ENCODE measurements around the gene MCEMP1. TPM values are rescaled to one million over a fixed set of nuclear protein-coding genes. Genes with fewer than 3 reads are reported as not detected.

Gene MCEMP1
- total RNA-seq, 2 experiments from 2014 or later = 0.22 TPM; not detected in 1

DNA sequence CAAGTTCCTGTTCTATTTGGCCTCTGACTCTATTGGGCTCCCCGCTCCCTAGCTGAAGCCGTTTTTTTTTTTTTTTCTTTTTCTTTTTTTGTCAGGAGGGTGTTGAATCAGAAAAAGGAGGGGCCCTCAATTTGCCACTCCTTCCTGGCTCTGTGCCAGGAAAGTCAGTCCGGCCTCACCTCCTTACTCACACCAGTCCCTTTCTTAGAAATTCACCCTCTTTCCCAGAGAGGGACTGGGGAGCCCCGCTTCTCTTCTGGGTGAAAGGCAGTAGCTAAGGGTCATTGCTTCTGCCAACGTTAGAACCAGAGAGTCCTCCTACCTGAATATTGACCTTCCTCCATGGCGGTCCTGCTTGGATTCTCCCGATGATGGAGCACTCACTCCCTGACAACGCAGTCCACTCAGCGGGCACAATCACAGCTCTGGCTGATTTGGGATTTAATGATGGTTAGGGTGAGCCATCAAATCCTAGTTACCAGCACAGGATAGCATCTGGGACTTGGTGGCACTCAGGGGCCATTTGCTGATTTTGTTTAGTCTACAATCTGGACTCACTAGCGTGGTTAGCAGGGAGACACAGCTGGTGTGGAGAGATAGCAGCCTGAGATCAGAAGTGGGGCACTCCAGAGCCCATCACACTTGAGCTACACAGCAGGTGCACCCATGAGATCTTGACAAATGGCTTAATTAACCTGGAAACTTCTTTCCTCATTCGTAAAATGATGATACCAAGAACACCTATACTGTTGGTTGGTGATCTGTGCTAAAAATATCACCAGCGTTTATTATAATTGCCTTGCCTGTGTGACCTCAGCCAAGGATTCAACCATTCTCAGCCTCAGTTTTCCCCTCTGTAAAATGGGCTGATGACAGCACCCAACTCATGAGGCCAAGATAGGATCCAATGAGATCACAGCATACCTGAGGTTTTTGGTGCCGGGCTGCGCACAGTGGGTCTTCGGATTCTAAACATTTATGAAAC is 22.8 kb downstream of the MCEMP1 start:
- peaks cover 57% of the 10 kb centered on the region for H3K4me1 ChIP-seq (ENCODE audit: insufficient read depth, low read length, poor library complexity, severe bottlenecking)
- ChIA-PET POLR2A (interaction anchor here (0.7 to 1.1 kb wide), 2 partner anchors 7 to 25 kb away, joined by 3 read pairs; no protein-coding TSS in a partner anchor), CTCF (ENCODE audit: unreplicated experiment) (interaction anchor here (1.4 kb wide), 1 partner anchor 19 kb away, joined by 4 read pairs; the partner anchor contains the start of gene TRAPPC5)
- no peaks in the 10 kb centered on the region for H3K36me3 ChIP-seq (ENCODE audit: insufficient read depth, low read length)
- H3K79me2 ChIP-seq (ENCODE audit: insufficient read depth, low read depth, low read length) = no peaks in the 10 kb centered on the region
- peak; percentile 50 for DNase-seq (ENCODE audit: low spot score)
- TF ChIP-seq, protein P1, sequence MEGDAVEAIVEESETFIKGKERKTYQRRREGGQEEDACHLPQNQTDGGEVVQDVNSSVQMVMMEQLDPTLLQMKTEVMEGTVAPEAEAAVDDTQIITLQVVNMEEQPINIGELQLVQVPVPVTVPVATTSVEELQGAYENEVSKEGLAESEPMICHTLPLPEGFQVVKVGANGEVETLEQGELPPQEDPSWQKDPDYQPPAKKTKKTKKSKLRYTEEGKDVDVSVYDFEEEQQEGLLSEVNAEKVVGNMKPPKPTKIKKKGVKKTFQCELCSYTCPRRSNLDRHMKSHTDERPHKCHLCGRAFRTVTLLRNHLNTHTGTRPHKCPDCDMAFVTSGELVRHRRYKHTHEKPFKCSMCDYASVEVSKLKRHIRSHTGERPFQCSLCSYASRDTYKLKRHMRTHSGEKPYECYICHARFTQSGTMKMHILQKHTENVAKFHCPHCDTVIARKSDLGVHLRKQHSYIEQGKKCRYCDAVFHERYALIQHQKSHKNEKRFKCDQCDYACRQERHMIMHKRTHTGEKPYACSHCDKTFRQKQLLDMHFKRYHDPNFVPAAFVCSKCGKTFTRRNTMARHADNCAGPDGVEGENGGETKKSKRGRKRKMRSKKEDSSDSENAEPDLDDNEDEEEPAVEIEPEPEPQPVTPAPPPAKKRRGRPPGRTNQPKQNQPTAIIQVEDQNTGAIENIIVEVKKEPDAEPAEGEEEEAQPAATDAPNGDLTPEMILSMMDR (conservative IDR thresholded peaks at IDR 0.05; ENCODE audit: low read length) = no peak
- TF ChIP-seq EZH2phosphoT487 (IDR thresholded peaks at IDR 0.05; ENCODE audit: borderline replicate concordance, low read depth, low read length) = no peak
- H4K20me1 ChIP-seq (ENCODE audit: insufficient read depth, low read length) = no peaks in the 10 kb centered on the region
- H3K9me2 ChIP-seq (ENCODE audit: insufficient read depth, low read length) = no peaks in the 10 kb centered on the region
- no peak overlapping the region for H2AFZ ChIP-seq (ENCODE audit: low read length)
- BruUV-seq (replicated peaks) = no TSS peak
- H3K4me2 ChIP-seq (ENCODE audit: low read length) = peak overlapping the region; percentile 22
- intact Hi-C loops (cut with micrococcal nuclease; ENCODE audit: unreplicated experiment) = no loop called here
- no peak overlapping the region for H3K27ac ChIP-seq (ENCODE audit: low read depth, low read length, poor library complexity, severe bottlenecking)
- no peak overlapping the region for H3K4me3 ChIP-seq (ENCODE audit: low read depth, low read length, poor library complexity, severe bottlenecking)
- H3K9me3 ChIP-seq (ENCODE audit: low read length) = no peaks in the 10 kb centered on the region

DNA sequence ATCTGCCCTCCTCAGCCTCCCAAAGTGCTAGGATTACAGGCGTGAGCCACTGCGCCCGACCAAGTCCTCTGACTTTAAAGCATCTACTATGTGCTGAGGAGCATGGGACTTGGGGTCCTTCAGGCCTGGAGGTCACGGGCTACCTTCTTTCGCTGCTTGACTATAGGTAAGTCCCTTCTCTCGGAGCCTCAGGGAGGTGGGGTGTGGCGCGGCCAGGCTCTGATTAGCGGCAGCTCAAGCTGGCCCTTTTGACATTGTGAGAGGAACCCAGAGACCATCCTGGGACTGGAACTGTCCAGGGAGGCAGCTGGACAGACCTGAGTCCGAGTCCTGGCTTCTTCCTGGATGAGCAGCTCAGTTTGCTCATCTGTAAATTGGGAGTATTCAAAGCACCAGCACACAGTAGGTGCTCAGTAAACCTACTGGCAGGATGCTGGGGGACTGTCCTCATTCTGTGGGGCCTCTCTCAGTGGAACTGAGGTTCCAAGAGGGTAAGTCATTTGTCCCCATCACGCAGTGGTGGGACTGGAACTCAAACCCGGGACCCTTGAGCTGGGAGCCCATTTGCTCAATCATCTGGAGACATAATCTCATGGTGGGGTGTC is 24.3 kb downstream of the MCEMP1 start:
- no TSS peak for BruUV-seq (replicated peaks)
- Histone ChIP-seq H2AFZ (ENCODE audit: low read length) (no peak overlapping the region), H4K20me1 (ENCODE audit: insufficient read depth, low read length) (no peaks in the 10 kb centered on the region), H3K9me2 (ENCODE audit: insufficient read depth, low read length) (no peaks in the 10 kb centered on the region), H3K27ac (ENCODE audit: low read depth, low read length, poor library complexity, severe bottlenecking) (peak overlapping the region; percentile 90), H3K9me3 (ENCODE audit: low read length) (no peaks in the 10 kb centered on the region), H3K79me2 (ENCODE audit: insufficient read depth, low read depth, low read length) (no peaks in the 10 kb centered on the region), H3K4me2 (ENCODE audit: low read length) (0 out of 2 replicates have a peak overlapping the region, but pooled peaks have one; percentile 50), H3K4me1 (ENCODE audit: insufficient read depth, low read length, poor library complexity, severe bottlenecking) (peaks cover 61% of the 10 kb centered on the region), H3K36me3 (ENCODE audit: insufficient read depth, low read length) (no peaks in the 10 kb centered on the region), H3K4me3 (ENCODE audit: low read depth, low read length, poor library complexity, severe bottlenecking) (no peak overlapping the region)
- intact Hi-C loops (cut with micrococcal nuclease; ENCODE audit: unreplicated experiment) = no loop called here
- CTCF ChIA-PET (ENCODE audit: unreplicated experiment) = no interaction called here
- DNase-seq (ENCODE audit: low spot score) = no peak
- POLR2A ChIA-PET = interaction anchor here (0.6 kb wide), 1 partner anchor 7 kb away, joined by 6 read pairs; no protein-coding TSS in a partner anchor
- TF ChIP-seq EZH2phosphoT487 (IDR thresholded peaks at IDR 0.05; ENCODE audit: borderline replicate concordance, low read depth, low read length) = no peak
- TF ChIP-seq, protein P1 (conservative IDR thresholded peaks at IDR 0.05; ENCODE audit: low read length) = no peak
